Liver (tissue), 9 donors: Measurements from ENCODE around the gene GRIA1. TPM values are rescaled to one million over a fixed set of nuclear protein-coding genes. Genes with fewer than 3 reads are reported as not detected.

Experiments used
- DNase-seq: peaks from one replicate; pipeline ENCODE4 v3.0.0-alpha.2; 2017; ENCODE audit warnings: low spot score
- H3K27ac ChIP-seq, 2 donors: one replicate each; pipeline ENCODE4 v1.7.0; 2013; ENCODE audit warnings: inconsistent platforms in 2 of 2, low read length in 2 of 2, control low read depth in 1 of 2, low read depth in 1 of 2, mild to moderate bottlenecking in 1 of 2
- H3K27me3 ChIP-seq, 4 donors: one replicate each; pipeline versions ENCODE4 v1.6.1 to v1.7.0; 2013; ENCODE audit warnings: low read length in 3 of 4, inconsistent platforms in 1 of 4, mild to moderate bottlenecking in 1 of 4, moderate library complexity in 1 of 4; ENCODE audit not compliant: control insufficient read depth in 4 of 4, insufficient read depth in 4 of 4
- H3K36me3 ChIP-seq, 4 donors: one replicate each; pipeline versions ENCODE4 v1.6.1 to v1.7.0; 2013; ENCODE audit warnings: low read length in 3 of 4, mild to moderate bottlenecking in 3 of 4, low read depth in 1 of 4, moderate library complexity in 1 of 4; ENCODE audit not compliant: control insufficient read depth in 4 of 4, insufficient read depth in 3 of 4
- H3K4me1 ChIP-seq, 4 donors: one replicate each; pipeline versions ENCODE4 v1.6.1 to v1.7.0; 2013; ENCODE audit warnings: low read length in 3 of 4, mild to moderate bottlenecking in 3 of 4, moderate library complexity in 1 of 4; ENCODE audit not compliant: control insufficient read depth in 4 of 4, insufficient read depth in 4 of 4
- H3K4me3 ChIP-seq, 3 donors: one replicate each; pipeline versions ENCODE4 v1.6.1 to v1.7.0; 2013; ENCODE audit warnings: low read length in 3 of 3, control low read depth in 1 of 3, low read depth in 1 of 3, mild to moderate bottlenecking in 1 of 3
- H3K9ac ChIP-seq, 2 donors: one replicate each; pipeline ENCODE4 v1.7.0; 2013; ENCODE audit warnings: low read length in 2 of 2, mild to moderate bottlenecking in 2 of 2, moderate library complexity in 2 of 2, control low read depth in 1 of 2, low read depth in 1 of 2
- H3K9me3 ChIP-seq, 4 donors: one replicate each; pipeline versions ENCODE4 v1.6.1 to v1.7.0; 2013; ENCODE audit warnings: low read length in 3 of 4; ENCODE audit not compliant: control insufficient read depth in 4 of 4
- CTCF ChIP-seq: fragments of 150-350 bp; IDR thresholded peaks from 2 replicates; pipeline ENCODE4 v1.5.1; 2017; ENCODE audit warnings: improper control_type of control experiment, low read depth, low read length; ENCODE audit not compliant: missing input control
- EGR1 ChIP-seq, 2 donors: IDR thresholded peaks; 2 replicates each; pipeline ENCODE4 v1.6.1; 2016 to 2018; ENCODE audit warnings: antibody characterized with exemption in 2 of 2, low read depth in 2 of 2
- FOXA1 ChIP-seq: IDR thresholded peaks from 2 replicates; pipeline ENCODE4 v1.6.1; 2016; ENCODE audit warnings: antibody characterized with exemption
- FOXA2 ChIP-seq: IDR thresholded peaks from 2 replicates; pipeline ENCODE4 v1.6.1; 2016; ENCODE audit warnings: antibody characterized with exemption
- GABPA ChIP-seq, 2 donors: IDR thresholded peaks in 1 of 2; conservative IDR thresholded peaks in 1 of 2; 2 replicates each; pipeline ENCODE4 v1.6.1; 2016; ENCODE audit warnings: antibody characterized with exemption in 2 of 2, mild to moderate bottlenecking in 1 of 2, moderate library complexity in 1 of 2
- HNF4A ChIP-seq, 2 donors: conservative IDR thresholded peaks; 2 replicates each; pipeline ENCODE4 v1.6.1; 2016; ENCODE audit warnings: antibody characterized with exemption in 2 of 2, mild to moderate bottlenecking in 2 of 2
- HNF4G ChIP-seq: IDR thresholded peaks from 2 replicates; pipeline ENCODE4 v1.6.1; 2016; ENCODE audit warnings: antibody characterized with exemption
- JUND ChIP-seq, 2 donors: IDR thresholded peaks; 2 replicates each; pipeline ENCODE4 v1.6.1; 2016; ENCODE audit warnings: antibody characterized with exemption in 2 of 2
- NR2F2 ChIP-seq: IDR thresholded peaks from 2 replicates; pipeline ENCODE4 v1.6.1; 2016; ENCODE audit warnings: antibody characterized with exemption
- RAD21 ChIP-seq, 2 donors: IDR thresholded peaks; 2 replicates each; pipeline ENCODE4 v1.6.1; 2016; ENCODE audit warnings: antibody characterized with exemption in 2 of 2, mild to moderate bottlenecking in 2 of 2
- REST ChIP-seq: IDR thresholded peaks from 2 replicates; pipeline ENCODE4 v1.6.1; 2016; ENCODE audit warnings: antibody characterized with exemption, mild to moderate bottlenecking
- RXRA ChIP-seq, 2 donors: IDR thresholded peaks; 2 replicates each; pipeline ENCODE4 v1.6.1; 2017 to 2018; ENCODE audit warnings: antibody characterized with exemption in 2 of 2, mild to moderate bottlenecking in 1 of 2
- SP1 ChIP-seq: IDR thresholded peaks from 2 replicates; pipeline ENCODE4 v1.6.1; 2018; ENCODE audit warnings: antibody characterized with exemption, mild to moderate bottlenecking
- TAF1 ChIP-seq: conservative IDR thresholded peaks from 2 replicates; pipeline ENCODE4 v1.6.1; 2016; ENCODE audit warnings: antibody characterized with exemption, mild to moderate bottlenecking
- YY1 ChIP-seq: IDR thresholded peaks from 2 replicates; pipeline ENCODE4 v1.6.1; 2016; ENCODE audit warnings: antibody characterized with exemption, mild to moderate bottlenecking
- WGBS: extraction: QIAGEN DNeasy Blood & Tissue Kit; methylation state at CpG from one replicate; pipeline ENCODE4 v1.1.7; 2013; 5-methylcytosine and 5-hydroxymethylcytosine counted together
- polyA plus RNA-seq, 2 donors: library from polyadenylated mRNA; stranded (reverse) in 1 of 2; unstranded in 1 of 2; fragments of 200-250 nt in 1 of 2; fragments of >200 nt in 1 of 2; fragmentation: Nextera tagmentation in 1 of 2; extraction: Ambion mirVana in 1 of 2; gene quantifications; one replicate each; pipeline versions ENCODE4 v1.2.1 to v1.2.3, GENCODE V29; 2013 to 2015
- total RNA-seq, 2 donors: library from RNA; depleted of rRNA; stranded (reverse); fragments of >200 nt; gene quantifications; one replicate each; pipeline ENCODE4 v1.2.3, GENCODE V29; 2014
- TF ChIP-seq, protein P1 (sequence below): IDR thresholded peaks from 2 replicates; pipeline ENCODE4 v1.6.1; 2016; ENCODE audit warnings: antibody characterized with exemption
- TF ChIP-seq, protein P2 (sequence below): IDR thresholded peaks from 2 replicates; pipeline ENCODE4 v1.6.1; 2016; ENCODE audit warnings: antibody characterized with exemption
- donor health status: healthy.
- donor health status: healthy.
- donor health status: healthy.
- donor health status: healthy.
- donor health status: healthy.

Gene GRIA1
- total and polyA plus RNA-seq, 4 donors: 0.08 TPM; not detected in 3

DNA sequence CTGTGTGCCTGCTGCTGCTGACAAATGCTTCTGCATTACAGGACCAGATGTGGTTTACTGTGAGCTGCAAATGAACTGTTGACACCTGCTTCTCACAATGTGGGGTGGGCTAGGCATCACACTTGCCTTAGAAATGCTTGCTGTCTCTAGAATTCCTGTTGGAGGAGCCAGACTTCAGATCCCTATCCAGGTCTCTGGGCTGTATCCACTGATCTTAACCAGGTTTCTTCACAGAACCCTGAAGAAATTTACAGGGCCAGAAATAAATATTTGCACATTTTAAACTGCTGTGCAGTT lies 292.8 kb downstream of the GRIA1 start:
- Histone ChIP-seq H3K4me3 (no peak overlapping the region), H3K9me3 (no peaks in the 10 kb centered on the region), H3K4me1 (no peaks in the 10 kb centered on the region), H3K36me3 (no peaks in the 10 kb centered on the region), H3K27ac (no peak overlapping the region), H3K27me3 (peaks cover 0 to 5% (median 1%) of the 10 kb centered on the region in 4 donors), H3K9ac (no peak overlapping the region)
- DNase-seq: no peak
- TF ChIP-seq FOXA2 (no peak), YY1 (no peak), RXRA (IDR thresholded peaks at IDR 0.05) (no peak), GABPA (IDR thresholded peaks at IDR 0.05 in 1 of 2, conservative IDR thresholded peaks at IDR 0.05 in 1 of 2) (no peak), TAF1 (no peak)
- TF ChIP-seq, protein P1, sequence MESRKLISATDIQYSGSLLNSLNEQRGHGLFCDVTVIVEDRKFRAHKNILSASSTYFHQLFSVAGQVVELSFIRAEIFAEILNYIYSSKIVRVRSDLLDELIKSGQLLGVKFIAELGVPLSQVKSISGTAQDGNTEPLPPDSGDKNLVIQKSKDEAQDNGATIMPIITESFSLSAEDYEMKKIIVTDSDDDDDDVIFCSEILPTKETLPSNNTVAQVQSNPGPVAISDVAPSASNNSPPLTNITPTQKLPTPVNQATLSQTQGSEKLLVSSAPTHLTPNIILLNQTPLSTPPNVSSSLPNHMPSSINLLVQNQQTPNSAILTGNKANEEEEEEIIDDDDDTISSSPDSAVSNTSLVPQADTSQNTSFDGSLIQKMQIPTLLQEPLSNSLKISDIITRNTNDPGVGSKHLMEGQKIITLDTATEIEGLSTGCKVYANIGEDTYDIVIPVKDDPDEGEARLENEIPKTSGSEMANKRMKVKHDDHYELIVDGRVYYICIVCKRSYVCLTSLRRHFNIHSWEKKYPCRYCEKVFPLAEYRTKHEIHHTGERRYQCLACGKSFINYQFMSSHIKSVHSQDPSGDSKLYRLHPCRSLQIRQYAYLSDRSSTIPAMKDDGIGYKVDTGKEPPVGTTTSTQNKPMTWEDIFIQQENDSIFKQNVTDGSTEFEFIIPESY: no peak

DNA sequence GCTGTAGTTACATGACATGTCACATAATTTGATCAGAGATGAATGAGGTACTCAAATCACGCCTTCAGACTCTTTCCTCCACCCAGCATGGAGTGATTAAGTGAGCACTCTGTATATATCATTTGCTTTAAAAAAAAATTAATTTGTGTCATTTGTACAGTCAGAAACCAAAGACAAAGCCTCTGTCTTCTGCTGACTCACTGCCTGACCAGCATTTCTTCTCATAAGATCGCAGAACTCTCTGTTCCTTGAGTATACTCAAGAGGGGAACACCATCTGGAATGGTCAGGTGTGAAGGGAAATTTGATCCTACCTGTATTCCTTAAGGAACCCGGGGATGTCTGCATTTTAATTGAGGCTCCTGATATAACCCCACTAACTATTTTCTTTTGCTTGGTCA lies 293.8 kb downstream of the GRIA1 start:
- H3K27me3 ChIP-seq: peaks cover 0 to 5% (median 1%) of the 10 kb centered on the region in 4 donors
- no peak overlapping the region for H3K4me3 ChIP-seq
- no peak overlapping the region for H3K27ac ChIP-seq
- no peaks in the 10 kb centered on the region for H3K36me3 ChIP-seq
- TF ChIP-seq YY1 (no peak), CTCF (no peak), REST (no peak), HNF4G (no peak), GABPA (IDR thresholded peaks at IDR 0.05 in 1 of 2, conservative IDR thresholded peaks at IDR 0.05 in 1 of 2) (no peak), TAF1 (no peak), HNF4A (conservative IDR thresholded peaks at IDR 0.05) (no peak), EGR1 (IDR thresholded peaks at IDR 0.05; ENCODE audit: low read depth in 2 of 2) (no peak), FOXA1 (no peak), FOXA2 (no peak), RXRA (IDR thresholded peaks at IDR 0.05) (no peak), SP1 (no peak), JUND (IDR thresholded peaks at IDR 0.05) (no peak), NR2F2 (no peak), RAD21 (IDR thresholded peaks at IDR 0.05) (no peak)
- TF ChIP-seq, protein P2, sequence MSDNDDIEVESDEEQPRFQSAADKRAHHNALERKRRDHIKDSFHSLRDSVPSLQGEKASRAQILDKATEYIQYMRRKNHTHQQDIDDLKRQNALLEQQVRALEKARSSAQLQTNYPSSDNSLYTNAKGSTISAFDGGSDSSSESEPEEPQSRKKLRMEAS: no peak
- TF ChIP-seq, protein P1: no peak
- no peaks in the 10 kb centered on the region for H3K9me3 ChIP-seq
- no peaks in the 10 kb centered on the region for H3K4me1 ChIP-seq
- no peak overlapping the region for H3K9ac ChIP-seq
- DNase-seq: no peak
- WGBS: 73% methylated on average over 3 of the region's 3 CpGs
